H9 (cell line): ENCODE data around the gene TCF7L2. TPM values are rescaled to one million over a fixed set of nuclear protein-coding genes. Genes with fewer than 3 reads are reported as not detected.

Source experiments
- DNase-seq: peaks from one replicate; pipeline ENCODE4 v3.0.0-alpha.2; 2017
- H2AFZ ChIP-seq: one replicate; pipeline ENCODE4 v1.6.1; 2013; ENCODE audit warnings: mild to moderate bottlenecking, low read length, control low read depth, moderate library complexity
- H2AK5ac ChIP-seq: 2 replicates; pipeline ENCODE4 v1.6.1; 2013; ENCODE audit warnings: low read length, control low read depth, mixed read lengths; ENCODE audit not compliant: insufficient read length
- H2BK120ac ChIP-seq: one replicate; pipeline ENCODE4 v1.6.1; 2013; ENCODE audit warnings: low read depth, mild to moderate bottlenecking, low read length, control low read depth, inconsistent platforms; ENCODE audit not compliant: poor library complexity, severe bottlenecking
- H2BK12ac ChIP-seq: 2 replicates; pipeline ENCODE4 v1.6.1; 2013; ENCODE audit warnings: low read length, control low read depth, mixed read lengths, low read depth; ENCODE audit not compliant: insufficient read length
- H2BK15ac ChIP-seq: 2 replicates; pipeline ENCODE4 v1.6.1; 2013; ENCODE audit warnings: low read depth, low read length, control low read depth
- H2BK20ac ChIP-seq: one replicate; pipeline ENCODE4 v1.6.1; 2013; ENCODE audit warnings: low read depth, mild to moderate bottlenecking, low read length, control low read depth, inconsistent platforms; ENCODE audit not compliant: poor library complexity, severe bottlenecking
- H2BK5ac ChIP-seq: 2 replicates; pipeline ENCODE4 v1.6.1; 2013; ENCODE audit warnings: low read length, control low read depth, mixed read lengths; ENCODE audit not compliant: insufficient read length
- H3K14ac ChIP-seq: 2 replicates; pipeline ENCODE4 v1.6.1; 2013; ENCODE audit warnings: low read length, control low read depth; ENCODE audit not compliant: insufficient read depth
- H3K18ac ChIP-seq: 2 replicates; pipeline ENCODE4 v1.6.1; 2013; ENCODE audit warnings: low read depth, mild to moderate bottlenecking, mixed read lengths, low read length, control low read depth; ENCODE audit not compliant: insufficient read length
- H3K23ac ChIP-seq: 2 replicates; pipeline ENCODE4 v1.6.1; 2013; ENCODE audit warnings: low read length, control low read depth, mixed read lengths, low read depth; ENCODE audit not compliant: insufficient read length
- H3K23me2 ChIP-seq: 2 replicates; pipeline ENCODE4 v1.6.1; 2013; ENCODE audit warnings: low read depth, mild to moderate bottlenecking, mixed read lengths, low read length, control low read depth; ENCODE audit not compliant: insufficient read length, poor library complexity, severe bottlenecking
- H3K27ac ChIP-seq: 2 replicates; pipeline ENCODE4 v1.5.1; 2013; ENCODE audit warnings: low read length, control low read depth, mixed read lengths, low read depth; ENCODE audit not compliant: insufficient read length
- H3K27me3 ChIP-seq: 2 replicates; pipeline ENCODE4 v1.6.1; 2013; ENCODE audit warnings: low read length, control low read depth, inconsistent platforms; ENCODE audit not compliant: insufficient read depth
- H3K4ac ChIP-seq: 2 replicates; pipeline ENCODE4 v1.6.1; 2013; ENCODE audit warnings: low read depth, mild to moderate bottlenecking, control low read depth, inconsistent platforms, low read length, moderate library complexity
- H3K4me1 ChIP-seq: 2 replicates; pipeline ENCODE4 v1.6.1; 2013; ENCODE audit warnings: low read length, control low read depth, inconsistent platforms; ENCODE audit not compliant: insufficient read depth
- H3K4me2 ChIP-seq: 2 replicates; pipeline ENCODE4 v1.6.1; 2013; ENCODE audit warnings: low read length, control low read depth, mixed read lengths; ENCODE audit not compliant: insufficient read length, insufficient read depth
- H3K56ac ChIP-seq: 2 replicates; pipeline ENCODE4 v1.6.1; 2013; ENCODE audit warnings: low read depth, mild to moderate bottlenecking, mixed read lengths, low read length, control low read depth; ENCODE audit not compliant: insufficient read length
- H3K79me1 ChIP-seq: 2 replicates; pipeline ENCODE4 v1.6.1; 2013; ENCODE audit warnings: low read depth, mild to moderate bottlenecking, moderate library complexity, low read length, control low read depth, inconsistent platforms; ENCODE audit not compliant: insufficient read depth, poor library complexity, severe bottlenecking
- H3K79me2 ChIP-seq: 2 replicates; pipeline ENCODE4 v1.6.1; 2013; ENCODE audit warnings: low read length, control low read depth, inconsistent platforms; ENCODE audit not compliant: insufficient read depth
- H3K9ac ChIP-seq: 2 replicates; pipeline ENCODE4 v1.6.1; 2013; ENCODE audit warnings: low read length, control low read depth, mixed read lengths; ENCODE audit not compliant: insufficient read length; ENCODE audit errors: extremely low read depth
- H3K9me3 ChIP-seq: one replicate; pipeline ENCODE4 v1.6.1; 2013; ENCODE audit warnings: low read depth, low read length, inconsistent platforms; ENCODE audit not compliant: control insufficient read depth
- H3T11ph ChIP-seq: one replicate; pipeline ENCODE4 v1.6.1; 2013; ENCODE audit warnings: mild to moderate bottlenecking, low read length, control low read depth, inconsistent platforms
- H4K20me1 ChIP-seq: one replicate; pipeline ENCODE4 v1.6.1; 2013; ENCODE audit not compliant: control insufficient read depth, insufficient read length, insufficient read depth
- H4K5ac ChIP-seq: 2 replicates; pipeline ENCODE4 v1.6.1; 2013; ENCODE audit warnings: low read depth, mild to moderate bottlenecking, mixed read lengths, low read length, control low read depth; ENCODE audit not compliant: insufficient read length
- H4K8ac ChIP-seq: replicated peaks from 2 replicates; pipeline ENCODE4 v1.6.1; 2013; ENCODE audit warnings: low read length, control low read depth, mixed read lengths, low read depth; ENCODE audit not compliant: insufficient read length
- H4K91ac ChIP-seq: 2 replicates; pipeline ENCODE4 v1.6.1; 2013; ENCODE audit warnings: low read depth, mild to moderate bottlenecking, moderate library complexity, mixed read lengths, low read length, control low read depth; ENCODE audit not compliant: insufficient read length
- H3K27ac Mint-ChIP-seq, 3 experiments: 2 replicates in 2 of 3; 3 replicates in 1 of 3; pipeline ENCODE4 v1.8.0; 2020 to 2021; ENCODE audit warnings: mixed read lengths in 3 of 3, mild to moderate bottlenecking in 1 of 3, moderate library complexity in 1 of 3
- H3K27me3 Mint-ChIP-seq: 2 replicates; pipeline ENCODE4 v1.8.0; 2021; ENCODE audit warnings: low read depth, mild to moderate bottlenecking, moderate library complexity, mixed read lengths
- H3K36me3 Mint-ChIP-seq, 3 experiments: 2 replicates in 2 of 3; 3 replicates in 1 of 3; pipeline ENCODE4 v1.8.0; 2020 to 2021; ENCODE audit warnings: low read depth in 3 of 3, mixed read lengths in 3 of 3; ENCODE audit not compliant: insufficient read depth in 1 of 3
- H3K4me1 Mint-ChIP-seq, 2 experiments: 2 replicates each; pipeline ENCODE4 v1.8.0; 2020; ENCODE audit warnings: mixed read lengths in 2 of 2
- H3K4me3 Mint-ChIP-seq, 2 experiments: 2 replicates in 1 of 2; 3 replicates in 1 of 2; pipeline ENCODE4 v1.8.0; 2020 to 2021; ENCODE audit warnings: mild to moderate bottlenecking in 2 of 2, mixed read lengths in 2 of 2, moderate library complexity in 1 of 2
- H3K9me3 Mint-ChIP-seq, 2 experiments: 2 replicates in 1 of 2; 3 replicates in 1 of 2; pipeline ENCODE4 v1.8.0; 2020; ENCODE audit warnings: mild to moderate bottlenecking in 2 of 2, mixed read lengths in 2 of 2, moderate library complexity in 1 of 2
- CTCF ChIP-seq: fragments of 200-600 bp; sonication (generic); conservative IDR thresholded peaks from 3 replicates; pipeline ENCODE4 v1.8.0; 2021; ENCODE audit warnings: antibody characterized with exemption, mild to moderate bottlenecking
- WGBS: extraction: QIAGEN DNeasy Blood & Tissue Kit; methylation state at CpG from one replicate; pipeline ENCODE4 v1.1.7; 2013; ENCODE audit warnings: missing lambda C conversion rate, low lambda C conversion rate, mixed read lengths; ENCODE audit not compliant: insufficient read length; ENCODE audit errors: extremely low coverage; 5-methylcytosine and 5-hydroxymethylcytosine counted together
- total RNA-seq: library from RNA; stranded (reverse); gene quantifications from 2 replicates; pipeline ENCODE4 v1.2.1, GENCODE V29; 2021

The TCF7L2 gene
- total RNA-seq, 1 experiment from 2014 or later = 71.1 TPM

- Mint-ChIP-seq H3K27me3 (no peaks in the 10 kb centered on the region), H3K4me3 (no peak overlapping the region), H3K4me1 (peaks cover 47 to 71% of the 10 kb centered on the region in 2 experiments), H3K9me3 (no peaks in the 10 kb centered on the region), H3K36me3 (peaks cover 13 to 24% (median 24%) of the 10 kb centered on the region in 3 experiments; a peak in 6 of 7 replicates), H3K27ac (peak overlapping the region; percentile 12 to 96 (median 90); a peak in 5 of 7 replicates)
- Histone ChIP-seq H3K27me3 (no peaks in the 10 kb centered on the region), H3K4ac (no peak overlapping the region), H2BK12ac (no peak overlapping the region), H4K8ac (no peak overlapping the region), H3K27ac (no peak overlapping the region), H3K9me3 (no peaks in the 10 kb centered on the region), H2BK15ac (no peak overlapping the region), H3T11ph (no peak overlapping the region), H3K18ac (peak overlapping the region; percentile 1), H3K56ac (no peak overlapping the region), H3K4me2 (no peak overlapping the region), H4K20me1 (no peaks in the 10 kb centered on the region), H3K4me1 (peaks cover 3% of the 10 kb centered on the region; the same call in 1 of the 2 replicates), H2BK5ac (no peak overlapping the region), H2BK20ac (no peak overlapping the region), H3K23me2 (no peaks in the 10 kb centered on the region), H2AFZ (no peak overlapping the region), H3K79me1 (peaks cover 14% of the 10 kb centered on the region), H2BK120ac (no peak overlapping the region), H4K5ac (no peak overlapping the region), H3K23ac (no peak overlapping the region), H3K79me2 (peaks cover 10% of the 10 kb centered on the region), H3K9ac (no peak overlapping the region), H3K14ac (peak overlapping the region; percentile 27; the same call in 1 of the 2 replicates), H2AK5ac (no peak overlapping the region), H4K91ac (no peak overlapping the region)
- DNase-seq = peak; percentile 88
- no CpG with 5 or more reads among the region's 23 CpGs for WGBS
- TF ChIP-seq CTCF = no peak
These were observed 123.6 kb downstream of the TCF7L2 start for GRCh38 chr10:113073549-113074189.
